Activated naive CD4-positive, alpha-beta T cell treated with anti-CD3 and anti-CD28 coated beads, Interleukin-2, amount 50 U/mL, for 16 hours (primary cell): Measurements from ENCODE around the gene CCM2.
A peak's percentile ranks its signal among the peaks of the same experiment; 100 is the strongest.

Experiments
- DNase-seq: peaks from one replicate; pipeline ENCODE4 v3.0.0-alpha.2; 2020

The CCM2 gene

GRCh38 chr7:45084901-45085618, 85.1 kb downstream of the CCM2 start:
- DNase-seq = no peak

- no peak for DNase-seq
These were observed 85.7 kb downstream of the CCM2 start for GRCh38 chr7:45085619-45086200.

- no peak for DNase-seq
These were observed 86.5 kb downstream of the CCM2 start for GRCh38 chr7:45086331-45087065.

GRCh38 chr7:45087301-45088145, 87.5 kb downstream of the CCM2 start:
- DNase-seq = no peak

GRCh38 chr7:45088146-45088701, 88.2 kb downstream of the CCM2 start:
- no peak for DNase-seq

- peak; percentile 23 for DNase-seq
These were observed 88.9 kb downstream of the CCM2 start, which contains the start of gene NACAD for GRCh38 chr7:45088821-45089340. Gene NACAD (minus strand): TSS chr7:45088969. CDS start chr7:45088894, 75 bp downstream.

GRCh38 chr7:45089341-45089891, 89.4 kb downstream of the CCM2 start:
- DNase-seq = peak; percentile 54

- no peak for DNase-seq
These were observed 92.3 kb downstream of the CCM2 start for GRCh38 chr7:45092100-45092930.

GRCh38 chr7:45092931-45093235, 92.9 kb downstream of the CCM2 start:
- DNase-seq = no peak

GRCh38 chr7:45098983-45099839, 99.2 kb downstream of the CCM2 start:
- DNase-seq = no peak

- no peak for DNase-seq
These were observed 100.1 kb downstream of the CCM2 start for GRCh38 chr7:45099891-45100760.

- DNase-seq = no peak
These were observed 100.9 kb downstream of the CCM2 start for GRCh38 chr7:45100761-45101480.

GRCh38 chr7:45101748-45102147, 101.7 kb downstream of the CCM2 start:
- no peak for DNase-seq

- DNase-seq = no peak
These were observed 103.0 kb downstream of the CCM2 start for GRCh38 chr7:45102785-45103712.

- DNase-seq = no peak
These were observed 104.2 kb downstream of the CCM2 start for GRCh38 chr7:45103958-45104843.

GRCh38 chr7:45104844-45105587, 105.0 kb downstream of the CCM2 start:
- no peak for DNase-seq
